ENCODE data around the gene FOXD4L6.
"Not testable (repeated sequence)": the region's sequence is repeated elsewhere in the genome, so short reads cannot be mapped to it uniquely, and the experiment has no call there.

The FOXD4L6 gene

DNA sequence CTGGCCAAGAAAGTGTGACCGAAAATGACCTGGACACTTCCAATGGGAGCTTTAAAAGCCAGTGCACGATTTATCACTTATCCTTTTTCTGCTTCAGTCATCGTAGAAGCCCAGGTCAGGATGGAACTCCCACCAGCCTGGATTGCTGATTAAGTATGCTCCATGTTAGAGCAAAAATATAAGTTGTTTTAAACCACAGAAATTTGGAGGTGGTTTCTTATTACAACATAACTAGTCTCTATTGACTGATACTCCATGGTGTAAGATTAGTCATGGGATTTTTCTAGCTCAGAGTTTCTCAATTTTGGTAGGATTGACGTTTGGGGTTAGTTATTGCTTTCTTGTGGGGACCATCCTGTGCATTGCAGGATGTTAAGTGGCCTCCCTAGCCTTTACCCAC, 29.7 kb downstream of the FOXD4L6 start:
- DNase-seq: not testable (repeated sequence)

DNA sequence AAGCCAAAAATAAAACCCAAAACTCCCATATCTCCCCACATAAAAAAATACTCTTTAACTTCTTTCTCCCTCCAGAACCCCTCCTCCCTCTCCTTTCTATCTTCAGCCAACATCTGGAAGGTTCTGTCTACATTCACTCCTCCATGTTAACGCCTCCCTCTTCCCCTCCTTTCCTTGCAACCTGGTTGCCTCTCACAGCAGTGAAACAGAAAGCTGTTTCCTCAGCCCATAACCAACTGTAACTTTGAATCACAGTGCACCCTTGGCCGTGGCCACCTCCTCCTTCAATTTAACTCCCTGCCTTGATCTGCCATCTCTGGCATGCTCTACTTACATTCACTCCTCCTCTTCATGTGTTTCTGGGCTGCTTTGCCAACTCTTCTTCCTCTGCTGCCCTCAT, 33.4 kb downstream of the FOXD4L6 start:
- DNase-seq: not testable (repeated sequence)

DNA sequence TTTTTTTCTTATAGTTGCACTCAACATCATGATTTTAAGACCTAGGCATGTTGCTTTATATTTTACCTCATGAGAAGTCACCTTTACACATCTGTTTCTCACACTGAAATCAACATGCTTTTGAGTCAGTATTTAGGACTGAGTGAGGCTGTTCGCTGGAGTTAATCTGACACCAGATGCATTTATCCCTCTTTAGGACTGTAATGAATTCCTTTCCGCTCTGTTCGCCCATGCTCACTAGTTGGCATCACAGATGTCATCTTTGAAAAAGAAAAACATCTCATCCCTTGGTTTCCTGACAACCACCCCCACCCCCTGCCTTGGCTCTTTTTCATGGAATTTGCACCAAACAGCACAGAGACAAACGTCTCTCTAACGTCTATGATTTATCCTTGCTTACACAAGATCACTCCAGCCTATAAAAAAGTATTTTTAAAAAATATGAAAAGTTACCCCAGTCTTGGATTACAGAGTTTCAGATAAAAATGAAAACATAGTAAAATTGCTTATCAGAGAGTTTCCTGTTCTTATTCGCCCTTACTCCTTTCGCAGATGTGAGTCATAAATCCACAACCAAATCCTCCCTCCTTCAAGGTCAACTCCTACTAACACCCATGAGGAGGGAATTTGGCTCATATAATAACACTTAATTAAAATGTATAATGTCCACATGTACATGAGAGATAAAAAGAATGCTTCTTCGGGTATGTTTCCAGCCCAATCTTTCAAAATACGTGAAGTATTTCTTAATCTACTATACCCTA, 34.3 kb downstream of the FOXD4L6 start:
- DNase-seq: not testable (repeated sequence)

DNA sequence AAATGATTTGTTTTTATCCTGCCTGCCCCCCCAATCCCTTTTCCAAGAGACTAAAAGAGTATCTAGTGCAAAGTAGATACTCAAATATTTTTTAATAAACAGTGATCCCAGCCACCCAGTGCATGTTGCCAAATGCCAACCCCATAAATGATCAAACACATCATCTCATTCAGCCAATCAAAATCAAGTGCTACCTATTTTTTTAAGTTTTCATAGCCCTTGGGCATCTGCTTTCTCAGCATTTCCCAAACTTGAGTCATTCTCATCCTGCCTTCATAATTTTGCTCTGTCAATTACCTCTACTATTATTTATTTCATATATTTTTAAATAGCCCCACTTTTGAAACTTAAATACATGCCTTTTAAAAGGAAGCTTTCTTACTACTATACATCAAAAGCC, 37.6 kb downstream of the FOXD4L6 start:
- not testable (repeated sequence) for DNase-seq

DNA sequence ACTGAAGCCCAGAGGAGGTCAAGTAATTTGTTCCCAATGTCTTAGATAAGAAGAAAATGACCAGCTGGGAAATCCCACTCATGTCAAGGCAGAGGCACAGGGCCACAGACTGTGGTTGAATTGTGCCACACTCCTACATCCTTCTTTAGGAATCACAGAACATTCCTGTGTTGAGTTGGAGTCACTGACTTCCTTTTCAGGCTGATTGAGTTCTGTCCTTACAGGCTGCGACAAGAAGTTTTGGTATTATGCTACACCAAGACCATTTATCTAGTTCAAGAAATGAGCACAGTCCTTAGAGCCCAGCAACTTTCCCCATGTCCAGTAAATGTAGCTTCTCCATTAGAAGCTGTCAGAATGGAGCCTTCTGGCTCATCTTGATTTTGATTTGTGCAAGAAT, 38.1 kb downstream of the FOXD4L6 start:
- not testable (repeated sequence) for DNase-seq

DNA sequence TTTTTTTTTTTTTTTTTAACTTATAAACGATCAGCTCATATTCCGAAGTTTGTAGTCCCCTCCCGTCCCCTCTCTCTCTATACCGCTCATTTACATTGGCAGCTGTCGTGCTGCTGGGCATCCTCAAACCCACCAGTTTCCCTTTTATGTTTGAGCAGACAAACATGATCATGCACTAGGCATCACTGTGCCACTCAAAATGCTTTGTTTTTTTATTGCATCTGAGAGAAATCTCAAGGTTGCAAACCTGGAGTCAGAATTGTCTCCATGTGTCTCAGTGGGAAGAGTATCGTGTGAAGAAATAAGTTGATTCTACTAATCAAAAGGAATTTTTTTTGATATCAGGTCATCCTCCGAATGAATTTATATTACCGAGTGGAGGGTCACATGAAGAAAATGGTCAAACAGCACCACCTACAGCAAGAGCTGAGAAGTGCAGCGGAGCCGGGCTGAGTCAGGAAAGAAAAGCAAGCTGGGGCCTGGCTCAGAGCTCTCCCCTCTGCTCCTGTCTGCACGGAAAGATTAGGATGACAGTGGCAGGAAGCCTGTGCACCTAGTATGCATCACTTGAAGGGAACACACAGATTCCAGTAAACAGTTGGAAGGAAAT, 39.9 kb downstream of the FOXD4L6 start:
- DNase-seq: not testable (repeated sequence)

DNA sequence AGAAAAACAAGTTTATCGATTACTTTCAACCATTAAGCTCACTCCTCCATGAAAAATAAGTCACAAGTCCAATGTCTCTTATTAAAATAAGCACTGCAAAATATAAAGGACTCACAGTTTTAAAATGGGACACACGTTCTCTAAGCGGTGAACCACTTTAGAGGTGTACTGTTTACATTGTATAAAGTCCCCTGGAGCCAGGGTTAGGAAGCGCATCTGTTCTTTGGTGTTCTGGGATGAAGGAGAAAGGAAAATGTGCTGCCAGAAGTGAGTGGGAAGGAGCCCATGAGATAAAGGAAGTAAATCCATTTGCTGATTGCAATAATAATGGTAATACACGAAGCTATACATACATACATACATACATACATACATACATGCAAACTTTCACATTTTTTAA, 40.6 kb downstream of the FOXD4L6 start:
- not testable (repeated sequence) for DNase-seq

DNA sequence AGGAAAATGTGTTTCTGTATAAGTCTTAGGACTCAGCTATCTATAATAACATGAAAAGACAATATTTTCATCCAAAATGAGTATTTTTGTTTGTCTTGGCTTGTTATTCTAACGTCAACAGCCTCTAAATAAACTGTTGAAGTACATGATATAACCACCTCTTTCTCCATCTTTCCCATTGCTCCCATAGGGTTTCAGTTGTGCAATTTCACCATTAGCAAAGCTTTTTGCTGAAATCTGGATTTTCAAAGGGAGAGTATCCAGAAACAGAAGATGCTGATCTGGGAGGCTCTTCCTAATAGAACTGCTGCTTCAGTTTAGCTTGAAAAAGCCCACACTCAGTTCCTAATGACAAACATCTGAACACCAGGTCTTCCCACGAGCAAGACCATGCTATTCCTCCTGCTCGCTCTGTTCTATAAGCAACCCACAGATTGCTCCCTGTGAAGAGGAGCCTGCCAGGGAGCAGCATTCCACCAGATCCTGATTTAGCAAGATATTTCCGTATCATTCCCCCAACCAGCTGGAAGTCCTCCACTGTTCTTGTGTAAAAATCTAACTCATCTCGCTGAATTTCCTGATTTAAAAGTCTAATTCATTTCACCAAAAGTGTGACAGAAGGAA, 41.2 kb downstream of the FOXD4L6 start:
- DNase-seq: not testable (repeated sequence)

DNA sequence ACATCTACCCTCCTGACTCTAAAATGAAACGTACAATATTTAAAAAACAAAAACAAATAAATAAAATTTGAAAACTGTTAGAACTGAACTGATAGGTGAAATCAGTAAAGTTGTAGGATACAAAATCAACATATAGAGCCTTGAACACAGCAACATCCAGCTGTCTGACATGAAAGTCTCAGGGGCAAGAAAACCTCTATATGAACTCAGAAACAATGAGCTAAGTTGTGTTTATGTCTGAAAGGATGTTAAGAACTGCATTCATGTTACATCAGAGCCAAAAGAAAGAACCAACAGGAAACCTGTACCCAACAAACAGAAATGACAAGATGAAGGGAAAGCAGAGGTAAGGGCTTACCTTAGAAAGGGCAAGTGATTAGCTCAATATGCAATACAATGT, 41.8 kb downstream of the FOXD4L6 start:
- not testable (repeated sequence) for DNase-seq

DNA sequence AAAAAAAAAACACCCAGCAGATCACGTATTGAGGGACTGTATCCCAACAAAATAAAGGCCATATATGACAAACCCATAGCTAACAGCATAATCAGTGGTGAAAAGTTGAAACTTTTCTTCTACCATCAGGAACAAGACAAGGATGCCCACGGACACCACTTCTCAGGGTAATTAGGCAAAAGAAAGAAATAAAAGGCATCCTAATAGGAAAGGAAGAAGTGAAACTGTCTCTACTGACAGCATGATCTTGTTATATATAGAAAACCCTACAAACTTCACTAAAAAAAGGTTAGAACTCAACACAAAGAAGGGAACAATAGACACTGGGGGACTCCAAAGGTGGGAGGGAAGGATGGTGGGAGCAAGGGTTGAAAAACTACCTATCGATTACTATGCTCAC, 42.3 kb downstream of the FOXD4L6 start:
- not testable (repeated sequence) for DNase-seq

DNA sequence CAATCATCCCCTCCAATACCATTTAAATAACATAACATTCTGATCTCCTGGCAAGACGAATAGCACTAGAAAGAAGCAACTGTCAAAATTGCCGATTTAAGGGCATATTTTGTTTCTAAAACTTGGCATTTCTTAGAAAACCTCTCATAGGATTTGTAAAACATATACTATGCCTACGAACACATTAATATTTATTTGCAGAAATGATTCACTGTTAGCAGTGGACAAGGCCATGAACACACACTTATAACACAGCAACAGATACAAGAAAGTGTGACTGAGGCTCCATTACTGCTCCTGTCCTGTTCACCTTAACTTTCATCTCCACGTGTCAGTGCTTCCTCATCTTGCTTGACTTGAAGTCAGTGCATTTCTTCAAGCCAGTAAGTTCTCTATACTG, 46.1 kb downstream of the FOXD4L6 start:
- DNase-seq: not testable (repeated sequence)

DNA sequence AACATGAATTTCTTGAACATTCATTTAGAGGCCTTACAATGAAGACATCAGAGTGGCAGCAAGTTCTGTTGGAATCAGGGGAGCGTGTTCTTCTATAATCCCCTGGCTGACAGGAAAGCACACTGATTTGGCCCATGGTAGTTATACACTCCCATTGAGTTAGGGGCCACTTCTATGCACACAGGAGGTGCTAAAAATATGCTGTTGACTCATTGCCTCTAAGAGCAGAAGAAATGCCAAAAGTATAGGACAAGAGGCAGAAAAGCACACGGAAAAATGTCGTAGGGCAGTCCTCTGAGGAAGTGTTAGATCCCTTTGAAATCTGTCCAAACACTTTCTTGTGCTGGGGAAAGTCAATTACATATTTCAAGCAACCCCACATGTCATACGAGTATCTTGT, 49.0 kb downstream of the FOXD4L6 start:
- not testable (repeated sequence) for DNase-seq

DNA sequence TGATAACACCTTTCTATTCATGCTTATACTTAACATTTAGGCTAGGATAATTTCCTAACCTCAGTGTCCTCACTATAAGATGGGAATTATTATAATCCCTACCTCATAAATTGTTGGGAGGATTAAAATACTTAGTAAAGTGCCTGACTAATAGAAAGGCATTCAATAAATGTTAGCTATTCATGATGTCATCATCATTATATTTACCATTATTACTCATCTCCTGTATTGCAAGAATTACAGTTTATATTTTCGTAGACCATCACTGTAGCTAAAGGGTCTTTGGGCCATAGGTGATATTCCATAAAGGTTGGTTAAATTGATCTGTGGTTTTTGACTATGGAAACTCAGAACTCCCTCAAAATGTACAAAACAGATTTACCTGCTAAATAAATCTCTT, 50.9 kb downstream of the FOXD4L6 start:
- DNase-seq: not testable (repeated sequence)
